Parathyroid adenoma (tissue), 2 donors: ENCODE data around the gene CNN3.

Experiments
- H2AFZ ChIP-seq: fragments of 300-600 bp; sonication (generic); one replicate; pipeline ENCODE4 v1.7.0; 2017; ENCODE audit warnings: antibody characterized with exemption, mild to moderate bottlenecking
- H3K27ac ChIP-seq: fragments of 300-600 bp; sonication (generic); one replicate; pipeline ENCODE4 v1.7.0; 2017
- H3K27me3 ChIP-seq: fragments of 300-600 bp; sonication (generic); one replicate; pipeline ENCODE4 v1.7.0; 2017; ENCODE audit warnings: low read length; ENCODE audit not compliant: control insufficient read depth, insufficient read depth
- H3K36me3 ChIP-seq: fragments of 300-600 bp; sonication (generic); one replicate; pipeline ENCODE4 v1.7.0; 2017; ENCODE audit warnings: low read length; ENCODE audit not compliant: control insufficient read depth, insufficient read depth
- H3K4me1 ChIP-seq: fragments of 300-600 bp; sonication (generic); one replicate; pipeline ENCODE4 v1.7.0; 2017; ENCODE audit warnings: control low read depth
- H3K4me2 ChIP-seq: fragments of 300-600 bp; sonication (generic); one replicate; pipeline ENCODE4 v1.7.0; 2017; ENCODE audit warnings: low read length
- H3K4me3 ChIP-seq: fragments of 300-600 bp; sonication (generic); one replicate; pipeline ENCODE4 v1.7.0; 2017; ENCODE audit warnings: low read depth, low read length
- H3K79me2 ChIP-seq: fragments of 300-600 bp; sonication (generic); one replicate; pipeline ENCODE4 v1.7.0; 2017; ENCODE audit warnings: control low read depth
- H3K9ac ChIP-seq: fragments of 300-600 bp; sonication (generic); one replicate; pipeline ENCODE4 v1.7.0; 2017; ENCODE audit warnings: mild to moderate bottlenecking
- H3K9me3 ChIP-seq: fragments of 300-600 bp; sonication (generic); one replicate; pipeline ENCODE4 v1.7.0; 2017; ENCODE audit warnings: low read length; ENCODE audit not compliant: control insufficient read depth
- TF ChIP-seq, protein P1 (sequence below): fragments of 300-600 bp; sonication (generic); IDR thresholded peaks from one replicate; pipeline ENCODE4 v1.7.0; 2017; ENCODE audit warnings: antibody characterized with exemption, mild to moderate bottlenecking
- donor health status: primary hyperparathyroidism.

CNN3 gene

DNA sequence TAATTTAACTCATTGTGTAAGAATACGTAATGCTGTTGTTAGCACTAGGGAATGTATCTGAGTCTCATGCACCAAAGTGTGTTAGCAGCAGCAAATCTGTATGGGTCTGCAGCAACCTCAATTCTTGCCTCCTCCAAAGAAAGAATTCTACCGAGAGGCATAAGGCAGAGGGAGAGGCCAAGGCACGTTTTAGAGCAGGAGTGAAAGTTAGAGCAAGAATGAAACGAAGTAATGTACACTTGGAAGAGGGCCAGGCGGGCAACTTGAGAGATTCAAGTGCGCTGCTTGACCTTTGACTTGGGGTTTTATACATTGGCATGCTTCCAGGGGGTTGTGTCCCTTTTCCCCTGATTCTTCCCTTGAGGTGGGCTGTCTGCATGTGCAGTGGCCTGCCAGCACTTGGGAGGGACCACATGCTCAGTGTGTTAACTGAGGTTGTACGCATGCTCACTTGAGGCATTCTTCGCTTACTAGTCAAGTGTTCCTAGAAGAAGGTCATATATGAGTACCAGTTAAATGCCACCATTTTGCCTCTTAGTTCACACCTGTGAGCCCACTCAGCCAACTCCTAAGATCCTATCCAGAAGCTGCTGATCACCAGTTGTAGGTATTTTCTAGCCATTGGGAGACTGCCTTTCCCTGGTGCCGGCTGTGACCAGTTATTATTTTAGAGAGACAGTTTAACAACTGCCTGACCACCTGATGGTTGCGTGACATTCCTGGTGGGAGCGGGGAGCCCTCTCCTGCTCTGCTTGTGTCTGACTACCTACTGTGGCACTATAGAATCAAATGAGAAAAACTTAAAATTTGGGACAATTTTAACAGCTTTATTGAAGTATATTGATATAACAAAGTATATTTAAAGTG is 2.7 kb upstream of the CNN3 start:
- H3K36me3 ChIP-seq: no peaks in the 10 kb centered on the region
- H3K4me3 ChIP-seq: peak overlapping the region; percentile 20
- H3K9me3 ChIP-seq: no peaks in the 10 kb centered on the region
- H3K4me2 ChIP-seq: peak overlapping the region; percentile 50
- TF ChIP-seq, protein P1, sequence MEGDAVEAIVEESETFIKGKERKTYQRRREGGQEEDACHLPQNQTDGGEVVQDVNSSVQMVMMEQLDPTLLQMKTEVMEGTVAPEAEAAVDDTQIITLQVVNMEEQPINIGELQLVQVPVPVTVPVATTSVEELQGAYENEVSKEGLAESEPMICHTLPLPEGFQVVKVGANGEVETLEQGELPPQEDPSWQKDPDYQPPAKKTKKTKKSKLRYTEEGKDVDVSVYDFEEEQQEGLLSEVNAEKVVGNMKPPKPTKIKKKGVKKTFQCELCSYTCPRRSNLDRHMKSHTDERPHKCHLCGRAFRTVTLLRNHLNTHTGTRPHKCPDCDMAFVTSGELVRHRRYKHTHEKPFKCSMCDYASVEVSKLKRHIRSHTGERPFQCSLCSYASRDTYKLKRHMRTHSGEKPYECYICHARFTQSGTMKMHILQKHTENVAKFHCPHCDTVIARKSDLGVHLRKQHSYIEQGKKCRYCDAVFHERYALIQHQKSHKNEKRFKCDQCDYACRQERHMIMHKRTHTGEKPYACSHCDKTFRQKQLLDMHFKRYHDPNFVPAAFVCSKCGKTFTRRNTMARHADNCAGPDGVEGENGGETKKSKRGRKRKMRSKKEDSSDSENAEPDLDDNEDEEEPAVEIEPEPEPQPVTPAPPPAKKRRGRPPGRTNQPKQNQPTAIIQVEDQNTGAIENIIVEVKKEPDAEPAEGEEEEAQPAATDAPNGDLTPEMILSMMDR: no peak
- H3K27me3 ChIP-seq: no peaks in the 10 kb centered on the region
- H3K4me1 ChIP-seq: no peaks in the 10 kb centered on the region
- H3K27ac ChIP-seq: no peak overlapping the region
- H3K79me2 ChIP-seq: no peaks in the 10 kb centered on the region
- no peak overlapping the region for H3K9ac ChIP-seq
- H2AFZ ChIP-seq: no peak overlapping the region

DNA sequence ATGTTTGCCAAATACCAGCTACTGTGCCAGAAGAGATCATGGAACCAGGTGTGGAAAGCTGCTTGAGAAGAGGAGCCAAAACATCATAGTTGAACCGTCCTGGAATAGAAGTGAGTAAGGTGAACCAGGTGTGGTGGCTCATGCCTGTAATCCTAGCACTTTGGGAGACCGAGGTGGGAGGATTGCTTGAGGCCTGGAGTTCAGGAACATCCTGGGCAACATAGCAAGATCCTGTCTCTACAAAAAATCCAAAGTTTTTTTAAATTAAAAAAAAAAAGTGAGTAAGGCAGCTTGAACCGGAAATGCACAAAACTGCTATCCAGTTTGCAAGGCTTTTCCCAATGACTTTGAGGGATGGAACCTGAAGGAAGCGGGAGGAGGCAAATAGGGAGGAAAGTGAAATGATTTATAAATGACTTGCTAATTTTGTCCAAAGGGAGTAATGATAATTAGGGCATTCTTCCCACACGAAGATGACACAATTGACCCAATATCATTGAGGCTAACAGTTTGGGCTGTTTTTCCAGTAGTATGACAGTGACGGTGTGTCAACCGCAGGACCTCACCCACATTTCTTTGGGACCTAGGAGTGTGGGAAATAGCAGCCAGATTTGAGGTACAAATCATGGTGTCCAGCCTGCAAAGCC is 1.5 kb upstream of the CNN3 start:
- peak overlapping the region; percentile 66 for H3K4me2 ChIP-seq
- H3K36me3 ChIP-seq: no peaks in the 10 kb centered on the region
- no peaks in the 10 kb centered on the region for H3K4me1 ChIP-seq
- H3K27ac ChIP-seq: peak overlapping the region; percentile 80
- peaks cover 7% of the 10 kb centered on the region for H3K79me2 ChIP-seq
- H3K9ac ChIP-seq: no peak overlapping the region
- no peaks in the 10 kb centered on the region for H3K27me3 ChIP-seq
- peak overlapping the region; percentile 89 for H2AFZ ChIP-seq
- TF ChIP-seq, protein P1: no peak
- peak overlapping the region; percentile 72 for H3K4me3 ChIP-seq
- H3K9me3 ChIP-seq: no peaks in the 10 kb centered on the region

DNA sequence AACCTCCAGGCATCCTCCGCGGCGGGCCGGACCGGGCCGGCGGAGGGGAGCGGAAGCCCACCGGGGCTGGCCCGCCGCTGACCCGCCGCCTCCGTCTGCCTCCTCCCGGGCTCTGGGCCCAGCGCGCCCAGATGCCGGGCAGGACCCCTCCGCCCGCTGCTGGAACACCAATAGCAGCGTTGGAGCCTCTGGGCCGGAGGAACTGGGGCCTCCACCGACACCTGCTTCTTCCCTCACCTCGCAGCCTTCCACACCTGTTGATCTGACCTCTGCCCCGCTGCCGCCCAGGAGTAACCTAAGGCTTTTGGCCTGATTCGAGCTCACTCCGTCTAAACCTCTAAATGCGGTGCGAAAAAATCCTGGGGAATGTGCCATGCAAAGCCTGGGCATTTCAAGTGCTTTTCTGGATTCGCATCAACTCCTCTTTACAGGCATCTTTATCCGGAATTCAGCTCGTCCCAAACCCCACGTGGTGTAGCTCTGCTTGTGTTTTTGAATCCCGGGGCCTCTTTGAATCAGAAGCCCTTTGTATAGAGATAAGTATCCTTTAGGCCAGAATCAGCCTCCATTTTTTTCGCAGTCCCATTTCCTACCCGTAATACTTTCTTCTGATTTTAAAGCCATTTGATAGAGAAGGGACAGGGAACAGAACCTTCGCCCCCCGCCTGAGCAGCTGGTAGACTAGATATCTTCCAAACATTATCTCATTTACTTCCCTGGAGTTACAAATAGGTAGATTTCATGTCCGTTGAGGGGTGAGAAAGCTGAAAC is 680 bp upstream of the CNN3 start:
- Histone ChIP-seq H3K4me2 (peak overlapping the region; percentile 66), H3K9me3 (no peaks in the 10 kb centered on the region), H3K27me3 (no peaks in the 10 kb centered on the region), H3K4me1 (no peaks in the 10 kb centered on the region), H3K79me2 (peaks cover 11% of the 10 kb centered on the region), H3K27ac (peak overlapping the region; percentile 80), H2AFZ (peak overlapping the region; percentile 89), H3K36me3 (no peaks in the 10 kb centered on the region), H3K4me3 (peak overlapping the region; percentile 72), H3K9ac (no peak overlapping the region)
- TF ChIP-seq, protein P1: no peak

DNA sequence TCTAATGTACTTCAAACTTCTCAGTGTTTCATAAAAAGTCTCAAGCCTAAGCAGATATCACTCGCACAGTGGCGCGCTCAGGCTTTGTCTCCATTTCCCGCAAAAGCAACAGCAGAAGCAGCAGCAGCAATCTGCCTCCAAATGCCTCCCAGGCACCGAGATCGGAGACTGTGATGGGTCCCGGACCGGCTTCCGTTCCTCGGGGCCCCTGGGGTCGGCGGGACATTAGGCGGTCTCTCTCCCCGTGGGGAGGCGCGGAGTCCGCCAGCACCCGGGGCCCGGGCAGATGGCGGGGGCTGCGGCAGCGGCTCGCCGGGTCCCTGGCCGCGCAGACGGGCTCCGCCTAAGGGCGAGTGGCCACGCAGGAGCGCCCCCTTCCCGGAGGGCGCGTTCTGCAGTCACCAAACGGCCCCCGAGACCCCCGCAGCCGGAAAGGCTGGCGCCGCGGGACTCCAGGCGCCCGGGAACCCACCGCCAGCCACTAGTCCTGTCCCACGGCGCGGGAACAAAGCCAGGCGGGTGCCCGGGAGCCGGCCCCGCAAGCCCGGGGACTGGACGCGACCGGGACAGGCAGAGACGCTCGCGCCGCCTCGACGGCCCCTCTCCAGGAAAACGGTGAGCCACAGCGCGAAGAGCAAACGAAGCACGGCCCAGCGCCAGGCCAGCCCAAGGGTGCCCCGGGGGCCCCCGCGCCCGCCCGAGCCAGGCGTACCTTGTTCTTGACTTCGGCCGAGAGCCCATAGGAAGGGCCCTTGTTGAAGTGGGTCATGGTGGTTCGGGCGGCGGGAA is 590 bp downstream of the CNN3 start:
- no peaks in the 10 kb centered on the region for H3K27me3 ChIP-seq
- H3K4me2 ChIP-seq: peak overlapping the region; percentile 66
- H3K9me3 ChIP-seq: no peaks in the 10 kb centered on the region
- peak overlapping the region; percentile 80 for H3K27ac ChIP-seq
- peak overlapping the region; percentile 89 for H2AFZ ChIP-seq
- peaks cover 13% of the 10 kb centered on the region for H3K79me2 ChIP-seq
- H3K36me3 ChIP-seq: no peaks in the 10 kb centered on the region
- H3K9ac ChIP-seq: peak overlapping the region; percentile 67
- H3K4me3 ChIP-seq: peak overlapping the region; percentile 72
- no peaks in the 10 kb centered on the region for H3K4me1 ChIP-seq
- TF ChIP-seq, protein P1: no peak
